ENCODE measurements around the gene PTPRD.

GRCh38 chr9:9522406-9522805, 1090.4 kb downstream of the PTPRD start:
- TF ChIP-seq CTCF (IDR thresholded peaks at IDR 0.05) (no peak), EZH2 (IDR thresholded peaks at IDR 0.05; ENCODE audit: borderline replicate concordance, insufficient read depth, low read depth, low read length, poor library complexity, severe bottlenecking) (no peak)

Data from B cell (primary cell).